ENCODE results near the gene SGMS1. TPM values are rescaled to one million over a fixed set of nuclear protein-coding genes. Genes with fewer than 3 reads are reported as not detected.

SGMS1 gene
- total RNA-seq, 1 experiment from 2014 or later: 20.4 TPM

DNA sequence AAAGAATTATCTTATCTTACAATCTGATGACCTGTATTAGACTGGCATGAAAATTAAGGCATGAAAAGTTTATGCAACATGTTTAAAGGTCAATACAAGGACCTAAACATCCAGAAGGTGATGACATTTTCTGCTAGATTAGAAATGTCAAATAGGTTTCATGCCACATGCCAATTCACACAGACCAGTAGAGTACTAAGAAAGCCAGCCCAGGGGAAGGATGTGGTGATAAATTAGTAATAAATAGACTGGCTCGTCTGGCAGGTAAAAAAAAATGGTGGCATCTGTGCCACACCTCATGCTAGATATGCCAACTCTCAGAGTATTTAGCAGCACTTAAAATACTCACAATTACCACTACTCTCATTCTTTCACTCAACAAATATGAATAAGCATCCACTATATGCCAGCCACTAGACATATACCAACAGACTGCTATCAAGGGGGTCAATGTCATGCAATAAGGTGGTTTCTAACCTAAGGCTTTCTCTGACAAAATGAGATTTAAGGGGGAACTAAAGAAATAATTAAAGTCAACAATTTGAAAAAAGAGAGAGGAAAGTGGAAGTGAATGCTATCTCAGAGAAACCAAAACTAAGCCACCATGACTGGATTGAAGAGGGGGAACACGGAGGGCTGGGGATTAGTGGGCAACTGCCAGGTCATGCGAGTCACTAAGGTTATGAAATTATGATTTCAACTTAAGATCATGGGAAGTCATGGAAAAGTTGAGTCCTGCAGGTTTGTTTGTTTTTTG, 83.5 kb downstream of the SGMS1 start:
- no peak overlapping the region; a peak in 2 of 7 replicates for H3K27ac Mint-ChIP-seq
- H3K27ac ChIP-seq (ENCODE audit: insufficient read length, low read depth, low read length): no peak overlapping the region
- DNase-seq: no peak
- H4K8ac ChIP-seq (replicated peaks; ENCODE audit: insufficient read length, low read depth, low read length): no peak overlapping the region
- H3K23me2 ChIP-seq (ENCODE audit: insufficient read length, low read depth, low read length, poor library complexity, severe bottlenecking): no peaks in the 10 kb centered on the region
- H3K4me1 Mint-ChIP-seq: peaks cover 21 to 25% of the 10 kb centered on the region in 2 experiments
- no peak overlapping the region for H3K56ac ChIP-seq (ENCODE audit: insufficient read length, low read depth, low read length)
- H3K36me3 Mint-ChIP-seq (ENCODE audit: insufficient read depth in 1 of 3, low read depth in 3 of 3): no peaks in the 10 kb centered on the region
- H3T11ph ChIP-seq (ENCODE audit: low read length): no peak overlapping the region
- no peak overlapping the region for H2BK120ac ChIP-seq (ENCODE audit: low read depth, low read length, poor library complexity, severe bottlenecking)
- no peak overlapping the region for H3K9ac ChIP-seq (ENCODE audit: extremely low read depth, insufficient read length, low read length)
- H2BK15ac ChIP-seq (ENCODE audit: low read depth, low read length): no peak overlapping the region
- no peak overlapping the region for H3K4me2 ChIP-seq (ENCODE audit: insufficient read depth, insufficient read length, low read length)
- H2BK12ac ChIP-seq (ENCODE audit: insufficient read length, low read depth, low read length): no peak overlapping the region
- no peaks in the 10 kb centered on the region for H4K20me1 ChIP-seq (ENCODE audit: control insufficient read depth, insufficient read depth, insufficient read length)
- H2AK5ac ChIP-seq (ENCODE audit: insufficient read length, low read length): no peak overlapping the region
- H3K9me3 ChIP-seq (ENCODE audit: control insufficient read depth, low read depth, low read length): no peaks in the 10 kb centered on the region
- H4K5ac ChIP-seq (ENCODE audit: insufficient read length, low read depth, low read length): no peak overlapping the region
- H3K4me3 Mint-ChIP-seq: no peak overlapping the region
- TF ChIP-seq, protein P1, sequence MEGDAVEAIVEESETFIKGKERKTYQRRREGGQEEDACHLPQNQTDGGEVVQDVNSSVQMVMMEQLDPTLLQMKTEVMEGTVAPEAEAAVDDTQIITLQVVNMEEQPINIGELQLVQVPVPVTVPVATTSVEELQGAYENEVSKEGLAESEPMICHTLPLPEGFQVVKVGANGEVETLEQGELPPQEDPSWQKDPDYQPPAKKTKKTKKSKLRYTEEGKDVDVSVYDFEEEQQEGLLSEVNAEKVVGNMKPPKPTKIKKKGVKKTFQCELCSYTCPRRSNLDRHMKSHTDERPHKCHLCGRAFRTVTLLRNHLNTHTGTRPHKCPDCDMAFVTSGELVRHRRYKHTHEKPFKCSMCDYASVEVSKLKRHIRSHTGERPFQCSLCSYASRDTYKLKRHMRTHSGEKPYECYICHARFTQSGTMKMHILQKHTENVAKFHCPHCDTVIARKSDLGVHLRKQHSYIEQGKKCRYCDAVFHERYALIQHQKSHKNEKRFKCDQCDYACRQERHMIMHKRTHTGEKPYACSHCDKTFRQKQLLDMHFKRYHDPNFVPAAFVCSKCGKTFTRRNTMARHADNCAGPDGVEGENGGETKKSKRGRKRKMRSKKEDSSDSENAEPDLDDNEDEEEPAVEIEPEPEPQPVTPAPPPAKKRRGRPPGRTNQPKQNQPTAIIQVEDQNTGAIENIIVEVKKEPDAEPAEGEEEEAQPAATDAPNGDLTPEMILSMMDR (conservative IDR thresholded peaks at IDR 0.05): no peak
- no peak overlapping the region for H3K18ac ChIP-seq (ENCODE audit: insufficient read length, low read depth, low read length)
- no peak overlapping the region for H3K4ac ChIP-seq (ENCODE audit: low read depth, low read length)
- peaks cover 8% of the 10 kb centered on the region; the same call in 1 of the 2 replicates for H3K4me1 ChIP-seq (ENCODE audit: insufficient read depth, low read length)
- H3K79me1 ChIP-seq (ENCODE audit: insufficient read depth, low read depth, low read length, poor library complexity, severe bottlenecking): no peaks in the 10 kb centered on the region
- H2BK5ac ChIP-seq (ENCODE audit: insufficient read length, low read length): no peak overlapping the region
- no peaks in the 10 kb centered on the region for H3K9me3 Mint-ChIP-seq
- no CpG with 5 or more reads among the region's 3 CpGs for WGBS (ENCODE audit: extremely low coverage, insufficient read length, low lambda C conversion rate)
- no peak overlapping the region for H2AFZ ChIP-seq (ENCODE audit: low read length)
- H3K27me3 ChIP-seq (ENCODE audit: insufficient read depth, low read length): no peaks in the 10 kb centered on the region
- no peak overlapping the region for H3K23ac ChIP-seq (ENCODE audit: insufficient read length, low read depth, low read length)
- H3K14ac ChIP-seq (ENCODE audit: insufficient read depth, low read length): no peak overlapping the region
- H2BK20ac ChIP-seq (ENCODE audit: low read depth, low read length, poor library complexity, severe bottlenecking): no peak overlapping the region
- H4K91ac ChIP-seq (ENCODE audit: insufficient read length, low read depth, low read length): no peak overlapping the region
- H3K79me2 ChIP-seq (ENCODE audit: insufficient read depth, low read length): no peaks in the 10 kb centered on the region
- H3K27me3 Mint-ChIP-seq (ENCODE audit: low read depth): no peaks in the 10 kb centered on the region
